HCEC 1CT (cell line): Measurements from ENCODE around the gene S100G.
"Not testable (repeated sequence)": the region's sequence is repeated elsewhere in the genome, so short reads cannot be mapped to it uniquely, and the experiment has no call there.

Source experiments
- DNase-seq: peaks from one replicate; pipeline ENCODE4 v3.0.0-alpha.2; 2017

The S100G gene

GRCh38 chrX:16649858-16650257 lies at the start of gene S100G:
S100G (plus strand) TSS chrX:16650158; CDS start chrX:16651007, 849 bp downstream.
- no peak for DNase-seq

- DNase-seq: no peak
These were observed 48.1 kb upstream of the S100G start for GRCh38 chrX:16601885-16602284.

GRCh38 chrX:16603235-16603634 lies 46.7 kb upstream of the S100G start:
- not testable (repeated sequence) for DNase-seq

GRCh38 chrX:16603822-16604221 lies 46.1 kb upstream of the S100G start:
- no peak for DNase-seq

- DNase-seq: no peak
These were observed 45.6 kb upstream of the S100G start for GRCh38 chrX:16604337-16604736.

GRCh38 chrX:16606142-16606720 lies 43.7 kb upstream of the S100G start:
- DNase-seq: no peak

GRCh38 chrX:16610121-16610621 lies 39.8 kb upstream of the S100G start:
- DNase-seq: peak; percentile 67

GRCh38 chrX:16610654-16611053 lies 39.3 kb upstream of the S100G start:
- not testable (repeated sequence) for DNase-seq

- no peak for DNase-seq
These were observed 37.6 kb upstream of the S100G start for GRCh38 chrX:16612257-16612897.

- DNase-seq: no peak
These were observed 32.6 kb upstream of the S100G start for GRCh38 chrX:16617382-16617781.

GRCh38 chrX:16618422-16618821 lies 31.5 kb upstream of the S100G start:
- no peak for DNase-seq

GRCh38 chrX:16619024-16619423 lies 30.9 kb upstream of the S100G start:
- no peak for DNase-seq

- not testable (repeated sequence) for DNase-seq
These were observed 21.4 kb upstream of the S100G start for GRCh38 chrX:16628511-16628910.

- no peak for DNase-seq
These were observed 20.9 kb upstream of the S100G start for GRCh38 chrX:16628946-16629595.

GRCh38 chrX:16629909-16630308 lies 20.0 kb upstream of the S100G start:
- no peak for DNase-seq

GRCh38 chrX:16633754-16634153 lies 16.2 kb upstream of the S100G start:
- peak; percentile 5 for DNase-seq

- DNase-seq: no peak
These were observed 14.9 kb upstream of the S100G start for GRCh38 chrX:16635040-16635439.

- DNase-seq: no peak
These were observed 14.4 kb upstream of the S100G start for GRCh38 chrX:16635596-16635995.

GRCh38 chrX:16638533-16638932 lies 11.4 kb upstream of the S100G start:
- no peak for DNase-seq

GRCh38 chrX:16639966-16640365 lies 10.0 kb upstream of the S100G start:
- no peak for DNase-seq

GRCh38 chrX:16640823-16641222 lies 9.1 kb upstream of the S100G start:
- no peak for DNase-seq

- DNase-seq: peak; percentile 43
These were observed 6.8 kb upstream of the S100G start for GRCh38 chrX:16643176-16643575.

- DNase-seq: no peak
These were observed 3.4 kb upstream of the S100G start for GRCh38 chrX:16646366-16647138.
